HG02759 (cell line): ENCODE results near the gene ST6GAL1.

Experiments used
- ATAC-seq: cut with Tn5 transposase; IDR thresholded peaks from one replicate; pipeline ENCODE4 v1.9.1; 2021; ENCODE audit warnings: mild to moderate bottlenecking, moderate library complexity; ENCODE audit not compliant: unreplicated experiment

Gene ST6GAL1

DNA sequence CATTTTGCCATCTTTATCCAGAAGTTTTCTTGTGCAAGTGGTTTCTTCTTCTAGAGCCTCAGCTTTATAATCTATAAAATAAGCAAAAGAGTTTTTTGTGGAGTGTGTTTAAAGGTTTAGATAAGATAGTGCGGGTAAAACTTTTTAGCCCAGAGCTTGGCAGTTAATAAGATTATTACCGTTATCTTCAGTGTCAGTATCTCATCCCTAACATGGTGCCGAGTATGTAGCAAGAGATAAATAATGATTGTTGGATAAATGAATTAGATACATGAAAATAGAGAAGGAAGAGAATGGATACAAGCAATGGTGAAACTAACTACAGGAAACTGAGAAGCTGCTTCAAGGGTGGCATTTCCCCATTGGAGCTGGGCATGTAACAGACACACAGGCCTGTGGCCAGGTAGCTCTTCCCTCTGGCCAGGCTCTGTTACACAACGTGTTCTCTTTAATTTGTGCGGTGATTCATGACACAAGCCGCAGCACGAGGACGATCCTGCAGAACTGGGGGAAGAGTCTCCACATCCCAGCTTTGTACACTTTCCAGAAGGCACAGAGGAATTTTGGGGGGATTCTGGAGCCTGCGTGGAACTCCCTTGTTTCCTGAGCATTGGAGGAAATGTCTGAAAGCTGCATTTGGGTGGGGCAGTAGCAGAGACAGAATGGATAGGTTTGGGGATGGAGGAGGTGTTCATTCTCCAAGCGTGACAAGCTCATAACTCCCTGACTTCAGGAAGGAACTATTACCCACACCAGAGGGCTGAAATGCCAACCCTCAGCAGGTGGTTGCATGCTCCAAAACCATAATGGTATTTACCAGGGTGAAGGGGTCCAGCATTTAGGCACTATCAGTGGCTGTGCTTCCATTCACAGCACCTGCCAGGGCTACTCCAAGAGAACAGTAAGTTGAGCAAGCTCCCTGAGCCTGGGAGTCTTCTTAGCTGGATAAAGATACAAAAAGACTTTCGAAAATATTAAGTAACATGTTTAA lies 14.2 kb upstream of the ST6GAL1 start:
- no peak for ATAC-seq

DNA sequence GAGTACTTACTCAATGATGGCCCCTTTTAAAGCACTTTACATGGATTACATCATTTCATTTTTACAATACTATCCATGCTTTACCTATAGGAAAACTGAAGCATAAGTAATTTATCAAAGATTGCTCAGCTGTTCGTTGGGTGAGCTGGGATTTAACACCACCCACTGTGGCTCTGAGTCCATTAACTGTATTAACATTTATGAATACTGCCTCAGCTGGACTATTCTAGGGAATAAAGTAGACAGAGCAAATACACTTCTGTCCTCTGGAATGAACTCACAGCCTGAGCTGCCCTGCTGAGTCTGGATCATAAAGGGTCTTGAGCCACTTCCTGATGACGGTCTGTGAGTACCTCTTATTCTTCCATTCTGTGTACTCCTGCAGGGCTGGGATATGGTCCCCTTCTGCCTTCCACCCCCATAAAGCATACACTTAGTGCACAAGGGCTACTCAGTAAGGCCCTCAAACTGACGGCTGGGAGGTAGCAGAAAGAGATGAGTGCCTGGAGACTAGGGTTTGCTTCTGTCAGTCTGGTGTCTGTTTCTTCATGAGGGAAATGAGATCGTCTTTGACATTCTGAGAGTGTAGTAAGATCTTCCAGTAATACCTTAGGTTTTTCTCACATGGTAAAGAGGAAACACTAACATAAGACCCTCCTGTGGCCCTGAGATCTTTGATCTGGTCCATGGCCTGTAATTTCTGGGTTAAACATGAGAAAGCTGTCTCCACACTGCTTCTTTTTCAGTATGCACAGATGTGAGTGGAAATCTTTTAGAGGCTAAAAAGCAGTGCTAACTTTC lies 12.6 kb upstream of the ST6GAL1 start:
- no peak for ATAC-seq

DNA sequence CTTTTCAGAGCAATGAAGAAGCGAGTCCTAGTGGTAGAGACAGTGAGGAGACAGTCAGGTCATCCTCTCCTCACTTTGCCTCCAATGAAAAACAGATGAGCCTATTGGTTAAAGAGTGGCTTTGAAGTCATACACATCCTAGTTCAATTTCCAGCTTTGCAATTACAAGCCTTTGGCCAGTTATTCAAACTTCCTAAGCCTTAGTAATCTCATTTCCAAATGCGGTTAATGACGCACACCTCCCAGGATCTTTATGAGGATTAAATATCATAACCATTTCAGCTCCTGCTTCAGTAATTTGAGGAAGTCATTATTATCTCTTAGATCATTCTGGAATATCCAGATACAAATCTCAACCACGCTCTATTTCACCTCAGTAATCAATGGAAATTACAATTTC lies 10.0 kb upstream of the ST6GAL1 start:
- ATAC-seq, result no peak

DNA sequence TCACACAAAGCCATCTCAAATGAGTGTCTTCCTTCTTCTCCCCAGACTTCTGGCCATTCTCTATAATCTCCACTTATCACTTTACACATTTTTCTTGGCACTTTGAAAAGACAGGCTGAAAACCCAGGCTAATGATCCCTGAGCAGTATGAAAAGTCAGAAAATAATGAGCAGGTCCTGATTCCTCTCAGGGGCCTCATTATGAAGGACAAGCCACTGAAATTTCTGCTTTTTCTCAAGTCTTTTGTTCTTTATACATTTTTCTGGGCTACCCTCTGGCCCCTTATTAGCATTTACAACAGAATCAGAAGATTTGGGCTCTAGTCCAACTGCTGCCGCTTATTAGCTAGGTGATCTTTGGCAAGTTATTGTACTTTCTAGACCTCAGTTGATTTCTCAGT lies 9.5 kb upstream of the ST6GAL1 start:
- ATAC-seq, result no peak

DNA sequence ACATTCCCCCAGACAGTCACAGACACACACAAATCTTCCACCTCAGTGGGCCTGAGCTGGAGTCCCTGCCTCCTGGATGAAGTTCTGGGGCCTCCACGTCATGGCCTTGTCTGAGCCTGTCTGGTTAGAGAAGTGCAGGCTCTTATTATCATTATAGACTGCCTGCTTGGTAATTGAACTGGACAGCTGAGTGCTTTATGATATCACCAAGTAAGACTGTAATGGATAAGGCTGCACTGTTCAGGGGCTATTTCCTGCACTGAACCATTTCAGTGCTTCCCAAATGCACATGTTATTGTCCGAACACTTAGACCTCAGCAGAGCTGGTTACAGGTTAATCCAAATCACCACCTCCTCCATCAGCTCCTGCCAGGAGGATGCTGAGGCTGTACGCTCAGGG lies 8.7 kb upstream of the ST6GAL1 start:
- ATAC-seq, result no peak

DNA sequence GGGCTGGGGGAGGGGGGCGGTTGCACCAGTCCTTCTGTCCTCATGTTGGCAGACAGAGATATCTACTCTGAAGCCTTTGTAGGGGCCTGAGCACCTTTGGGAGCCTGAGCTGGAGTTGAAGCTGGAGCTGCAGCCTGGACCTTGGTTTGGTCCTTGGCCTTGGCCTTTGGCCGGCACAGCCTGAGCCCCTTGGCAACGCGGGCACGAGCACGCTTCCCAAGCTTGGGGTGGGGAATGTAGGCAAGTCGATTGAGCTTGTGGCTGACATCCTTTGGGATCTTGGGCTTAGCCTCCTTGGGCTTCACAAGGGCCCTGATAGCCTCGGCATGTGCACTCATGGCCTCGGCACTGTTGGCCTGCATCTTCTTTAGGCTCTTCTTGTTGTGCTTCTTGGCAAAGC lies 8.1 kb upstream of the ST6GAL1 start:
- no peak for ATAC-seq

DNA sequence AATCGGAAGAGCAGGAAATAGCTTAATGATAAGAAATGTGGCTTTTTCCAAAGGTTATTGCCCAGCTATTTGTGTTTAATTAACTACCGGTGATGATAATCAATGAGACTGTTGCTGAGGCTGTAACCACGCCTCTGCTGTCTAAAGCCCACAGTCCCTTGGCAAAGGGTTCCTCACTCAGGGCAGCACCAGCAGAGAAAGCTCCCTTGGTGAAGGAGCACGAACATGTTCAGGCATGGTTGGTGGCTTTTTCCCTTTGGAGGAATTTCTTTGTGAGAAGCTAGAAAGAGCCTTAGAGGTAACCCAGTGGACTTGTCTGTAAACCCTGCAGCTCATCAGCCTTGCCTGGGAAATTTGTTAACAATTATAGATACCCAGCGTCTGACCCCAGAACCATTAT lies 7.5 kb upstream of the ST6GAL1 start:
- no peak for ATAC-seq

DNA sequence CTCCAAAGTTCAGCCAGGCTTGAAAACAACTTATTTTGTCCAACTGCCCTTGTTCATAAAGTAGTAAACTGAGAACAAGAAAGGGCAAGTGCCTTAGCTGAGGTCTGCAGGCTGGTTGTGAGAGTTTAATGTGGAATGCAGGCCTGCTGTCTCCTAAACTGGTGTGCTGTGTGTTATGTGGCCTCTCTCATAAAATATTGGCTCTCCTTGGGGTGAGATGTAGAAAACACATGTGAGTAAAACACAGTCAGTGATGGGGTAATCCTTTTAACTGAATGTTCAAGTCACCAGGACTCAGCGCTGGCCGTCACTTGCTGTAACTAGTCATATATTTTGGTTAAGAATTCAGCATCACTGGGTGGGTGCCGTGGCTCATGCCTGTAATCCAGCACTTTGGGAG lies 7.1 kb upstream of the ST6GAL1 start:
- ATAC-seq, result no peak

DNA sequence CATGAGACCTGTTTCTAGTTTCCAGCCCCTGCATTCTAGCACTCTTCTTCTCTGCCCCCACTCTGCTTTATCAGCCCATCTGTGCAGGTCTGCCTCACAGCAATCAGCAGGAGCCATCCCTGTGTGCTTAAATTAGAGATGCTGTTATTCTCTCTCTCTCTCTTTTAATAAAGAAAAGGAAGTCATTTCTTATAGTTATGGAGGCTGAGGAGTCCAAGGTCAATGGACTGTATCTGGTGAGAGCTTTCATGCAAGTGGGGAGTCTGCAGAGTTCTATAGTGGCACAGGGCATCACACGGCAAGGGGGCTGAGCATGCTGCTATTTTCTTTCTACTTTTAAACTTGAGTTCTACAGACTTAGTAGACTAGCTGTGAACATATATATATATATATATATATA lies 4.5 kb upstream of the ST6GAL1 start:
- no peak for ATAC-seq

DNA sequence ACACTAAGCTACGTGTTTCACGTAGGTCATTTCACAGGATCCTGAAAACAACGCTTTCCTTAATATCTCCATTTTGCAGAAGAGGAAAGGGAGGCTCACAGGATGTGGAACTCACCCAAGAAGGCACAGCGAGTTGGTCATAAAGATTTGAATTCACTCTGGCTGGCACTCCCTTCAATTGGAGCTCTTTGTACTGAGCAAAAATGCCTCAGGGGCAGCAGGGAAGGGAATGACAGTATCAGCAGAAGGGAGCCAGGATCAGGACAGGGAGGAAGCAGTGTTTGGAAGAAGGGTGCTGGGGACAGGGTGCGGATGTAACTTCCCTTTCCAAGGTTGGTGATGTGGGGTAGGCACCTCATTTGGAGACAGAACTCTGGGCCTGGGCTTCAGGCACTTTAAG lies 1.1 kb upstream of the ST6GAL1 start:
- ATAC-seq, result no peak

DNA sequence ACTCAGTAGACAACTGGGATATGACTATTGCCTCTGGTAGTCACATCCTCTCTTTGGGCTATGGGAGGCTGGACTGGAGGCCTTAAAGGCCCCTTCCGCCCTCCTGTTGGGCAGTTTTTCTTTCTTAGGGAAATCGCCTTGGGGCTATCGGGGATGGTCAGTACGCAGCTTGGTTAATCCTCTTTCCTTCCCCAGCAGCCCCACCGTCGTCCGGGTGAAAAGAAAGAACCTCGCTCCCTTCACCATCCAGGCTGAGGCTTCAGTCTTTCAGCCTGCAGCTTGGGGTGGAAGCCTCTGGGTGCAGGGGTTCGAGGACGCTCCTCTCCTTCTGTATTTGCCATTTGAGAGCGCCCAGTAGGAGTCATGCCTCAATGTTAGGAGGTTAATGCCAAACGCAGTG lies 641 bp upstream of the ST6GAL1 start:
- no peak for ATAC-seq

DNA sequence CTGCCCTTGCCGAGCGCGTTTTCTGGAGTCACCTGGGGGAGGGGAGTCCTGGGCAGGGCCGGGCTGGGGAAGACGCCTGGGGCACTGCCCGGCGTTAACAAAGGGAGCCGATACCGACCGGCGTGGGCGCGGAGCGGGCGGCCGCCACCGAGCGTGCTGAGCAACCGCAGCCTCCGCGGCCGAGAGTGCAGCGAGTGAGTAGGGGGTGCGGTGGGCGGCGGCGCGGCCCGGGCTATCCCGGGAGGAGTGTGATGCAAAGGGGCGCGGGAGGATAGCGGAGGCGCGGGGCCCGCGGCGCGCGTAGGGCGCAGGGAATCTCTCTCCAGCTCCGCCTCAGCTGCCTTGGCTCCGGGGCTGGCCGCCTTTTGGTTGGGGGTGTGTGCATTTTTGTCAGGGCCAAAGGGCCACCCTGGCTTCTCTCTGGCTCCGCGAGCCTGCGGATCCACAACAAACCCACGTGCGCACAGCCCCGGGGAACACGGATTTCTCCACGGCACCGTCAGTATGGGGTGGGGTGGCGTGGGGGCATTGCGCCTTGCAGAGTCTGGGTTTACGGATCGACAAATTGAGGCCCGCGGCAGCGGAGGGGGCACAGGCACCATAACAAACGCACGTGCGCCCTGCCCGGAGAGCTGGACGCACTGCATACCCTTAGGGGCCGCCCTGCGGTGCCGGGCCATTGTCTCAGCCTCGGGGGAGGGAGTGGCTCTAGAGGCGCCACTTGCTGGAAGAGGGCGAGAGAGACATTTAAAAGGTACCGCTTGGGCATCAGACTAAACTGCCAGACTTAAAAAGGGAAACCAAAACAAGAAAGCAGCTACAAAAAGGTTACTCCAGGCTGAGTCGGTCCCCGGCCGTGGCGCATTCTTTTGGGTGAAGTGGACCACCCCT lies 560 bp downstream of the ST6GAL1 start:
- ATAC-seq, result peak; percentile 64

DNA sequence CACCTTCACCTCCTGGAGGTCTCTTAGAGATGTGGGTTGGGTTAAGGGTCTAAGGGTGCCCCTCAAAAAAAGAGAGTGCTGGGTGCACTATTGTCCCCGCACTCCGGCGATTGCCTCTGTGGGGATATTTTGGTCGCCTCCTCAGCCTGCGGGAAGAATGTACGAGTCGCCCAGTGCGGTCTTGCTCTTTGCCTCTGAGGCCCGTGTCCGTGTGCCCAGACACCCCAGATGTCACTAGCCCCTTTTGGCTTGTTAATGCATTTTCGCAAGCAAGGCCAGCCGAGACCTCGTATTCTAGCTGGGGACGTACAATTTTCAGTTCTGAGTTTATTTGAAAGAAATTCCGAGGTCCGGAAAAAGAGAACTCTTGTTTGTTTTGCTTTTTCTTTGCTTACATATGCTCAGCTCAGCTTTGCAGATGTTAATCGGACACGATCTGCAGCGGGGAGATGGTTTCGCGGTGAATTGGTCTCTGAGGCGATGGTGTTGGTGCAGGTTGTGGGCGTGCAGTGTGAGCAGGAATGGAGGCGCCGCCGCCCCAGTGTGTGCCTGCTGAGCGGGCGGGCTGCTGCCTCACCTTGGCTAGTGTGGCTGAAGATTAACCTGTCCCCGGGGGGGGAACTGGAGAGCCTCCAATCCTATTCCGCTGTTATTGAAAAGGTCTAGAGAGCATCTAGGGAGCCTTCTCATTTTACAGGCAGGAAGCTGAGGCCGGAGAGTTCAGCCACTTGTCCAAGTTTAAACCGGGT lies 1.4 kb downstream of the ST6GAL1 start:
- ATAC-seq, result peak; percentile 30

DNA sequence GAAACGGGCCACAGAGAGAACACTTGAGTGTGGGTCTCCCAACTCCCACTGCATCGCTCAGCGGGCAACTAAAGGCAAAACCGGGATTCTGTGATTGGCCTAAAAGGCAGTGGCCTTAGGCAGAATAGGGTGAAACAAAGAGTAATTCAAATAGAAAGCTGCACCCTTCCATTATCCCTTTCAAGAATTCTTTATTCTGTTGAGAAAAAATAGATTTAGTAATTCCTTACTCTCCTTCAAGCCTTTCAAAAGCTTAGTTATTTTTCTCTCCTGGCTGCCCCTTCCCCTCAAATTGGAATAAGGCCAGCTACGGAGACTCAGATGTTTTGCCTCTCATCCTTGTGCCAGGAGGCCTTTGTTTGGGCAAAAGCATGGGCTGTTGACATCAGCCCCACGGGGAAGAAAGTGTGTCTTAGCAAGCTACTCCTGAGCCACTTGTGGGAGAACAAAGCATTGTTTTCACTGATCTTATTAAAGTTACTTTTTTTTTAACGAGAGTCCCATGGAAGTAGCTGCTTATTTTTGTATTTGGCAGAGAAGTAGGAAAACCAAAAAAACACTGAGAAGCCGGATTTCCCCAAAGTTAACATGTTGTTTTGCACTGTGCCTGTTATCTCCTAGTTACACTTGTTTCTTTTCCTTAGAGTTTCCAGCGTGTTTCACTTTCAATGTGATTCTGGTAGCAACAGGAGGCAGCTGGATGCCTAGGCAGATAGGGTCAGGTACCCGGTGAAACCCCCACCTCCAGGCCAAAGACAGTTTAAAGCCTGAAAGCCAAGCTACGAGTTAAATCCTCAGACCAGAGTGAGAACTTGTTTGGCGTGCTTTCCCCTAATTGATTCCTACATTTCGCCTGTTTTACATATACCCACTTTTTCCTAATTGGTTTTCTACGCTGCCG lies 2.2 kb downstream of the ST6GAL1 start:
- no peak for ATAC-seq

DNA sequence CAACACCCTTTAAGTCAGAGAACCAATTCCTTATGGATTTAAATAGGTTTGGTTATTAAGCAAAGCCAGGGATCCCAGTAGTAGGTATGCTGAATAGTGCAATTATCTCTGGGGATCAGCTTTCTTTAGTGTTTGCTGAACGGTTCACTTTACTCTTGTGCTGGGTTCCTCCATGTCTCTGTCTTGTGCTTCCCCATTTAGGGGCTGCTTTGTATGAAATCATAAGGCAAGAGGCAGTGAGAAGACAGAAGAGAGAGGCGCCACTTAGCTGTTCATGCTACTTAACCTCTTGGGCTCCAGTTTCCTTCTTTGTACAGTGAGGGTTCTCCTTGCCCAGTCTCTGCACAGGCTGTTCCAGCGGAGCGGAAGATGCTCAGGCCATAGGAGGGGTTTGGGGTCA lies 3.5 kb downstream of the ST6GAL1 start:
- no peak for ATAC-seq

DNA sequence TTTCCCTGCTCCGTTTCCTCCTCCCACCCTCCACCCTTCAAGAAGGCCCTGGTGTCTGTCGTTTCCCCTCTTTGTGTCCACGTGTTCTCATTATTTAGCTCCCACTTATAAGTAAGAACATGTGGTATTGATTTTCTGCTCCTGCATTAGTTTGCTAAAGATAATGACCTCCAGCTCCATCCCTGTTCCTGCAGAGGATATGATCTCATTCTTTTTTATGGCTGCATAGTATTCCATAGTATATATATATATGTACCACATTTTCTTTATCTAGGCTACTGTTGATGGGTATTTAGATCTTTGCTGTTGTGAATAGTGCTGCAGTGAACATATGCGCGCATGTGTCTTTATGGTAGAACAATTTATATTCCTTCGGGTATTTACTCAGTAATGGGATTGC lies 4.8 kb downstream of the ST6GAL1 start:
- no peak for ATAC-seq

DNA sequence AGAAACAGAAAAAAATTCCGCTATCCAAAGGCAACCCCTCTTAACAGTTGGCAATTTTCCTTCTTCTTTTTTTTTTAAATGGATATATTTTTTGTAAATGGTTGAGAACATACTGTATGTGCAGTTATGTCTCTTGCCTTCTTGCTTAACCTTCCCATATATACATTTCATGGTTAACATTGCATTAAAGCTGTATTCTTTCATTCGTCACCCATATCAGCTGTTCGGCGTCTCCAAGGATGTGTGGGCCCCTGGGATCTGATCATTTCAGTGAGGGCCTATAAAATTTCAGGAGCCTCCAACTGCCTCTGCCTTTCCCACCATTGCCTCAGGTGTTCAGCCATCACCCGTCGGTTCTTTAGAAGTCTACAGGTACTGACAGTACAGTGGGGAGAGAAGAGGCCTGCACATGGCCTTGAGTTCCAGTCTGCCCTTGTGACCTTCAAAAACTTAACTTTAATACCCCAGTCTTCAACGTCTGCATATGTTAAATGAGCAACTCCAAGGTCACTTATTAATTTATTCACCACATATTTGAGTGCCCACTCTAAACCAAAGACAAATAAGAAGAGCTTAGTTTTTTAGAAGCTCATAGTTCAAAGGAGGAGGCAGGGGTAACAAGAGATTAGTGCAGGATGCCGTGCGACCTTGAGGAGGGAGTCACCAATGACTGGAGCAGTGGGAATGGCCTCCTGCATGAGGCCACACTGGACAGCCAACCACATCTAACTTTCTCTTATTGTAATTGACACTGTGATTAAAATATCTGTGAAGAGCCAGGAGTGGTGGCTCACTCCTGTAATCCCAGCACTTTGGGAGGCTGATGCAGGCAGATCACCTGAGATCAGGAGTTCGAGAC lies 6.9 kb downstream of the ST6GAL1 start:
- ATAC-seq, result no peak

DNA sequence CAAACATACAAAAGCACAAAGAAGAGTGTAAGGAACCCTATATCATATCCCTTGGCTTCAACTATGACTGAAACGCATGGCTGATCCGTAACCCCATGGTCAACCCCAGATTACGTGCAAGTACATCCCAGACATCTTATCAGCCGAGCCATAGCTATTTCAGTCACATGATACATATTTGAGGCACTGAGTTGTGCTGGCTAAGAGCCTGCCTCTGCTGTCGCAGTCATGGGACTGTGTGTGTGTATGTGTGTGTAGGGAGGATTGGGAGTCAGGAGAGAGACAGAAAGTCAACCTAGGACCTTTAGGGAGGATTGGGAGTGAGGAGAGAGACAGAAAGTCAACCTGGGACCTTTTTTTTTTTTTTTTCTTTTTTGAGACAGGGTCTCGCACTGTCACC lies 8.4 kb downstream of the ST6GAL1 start:
- no peak for ATAC-seq
